Central memory CD4-positive, alpha-beta T cell (primary cell): Measurements from ENCODE around the gene ENKD1.
"Not testable (repeated sequence)": the region's sequence is repeated elsewhere in the genome, so short reads cannot be mapped to it uniquely, and the experiment has no call there.

Experiments used
- DNase-seq: peaks from one replicate; pipeline ENCODE4 v3.0.0; 2022
- total RNA-seq, 3 experiments: gene quantifications; one replicate each; lab custom pipeline; 2026; lab: John Stamatoyannopoulos, UW

Gene ENKD1
- total RNA-seq: 5.6 to 11.2 (median 10.3) reads per million in 3 experiments

DNA sequence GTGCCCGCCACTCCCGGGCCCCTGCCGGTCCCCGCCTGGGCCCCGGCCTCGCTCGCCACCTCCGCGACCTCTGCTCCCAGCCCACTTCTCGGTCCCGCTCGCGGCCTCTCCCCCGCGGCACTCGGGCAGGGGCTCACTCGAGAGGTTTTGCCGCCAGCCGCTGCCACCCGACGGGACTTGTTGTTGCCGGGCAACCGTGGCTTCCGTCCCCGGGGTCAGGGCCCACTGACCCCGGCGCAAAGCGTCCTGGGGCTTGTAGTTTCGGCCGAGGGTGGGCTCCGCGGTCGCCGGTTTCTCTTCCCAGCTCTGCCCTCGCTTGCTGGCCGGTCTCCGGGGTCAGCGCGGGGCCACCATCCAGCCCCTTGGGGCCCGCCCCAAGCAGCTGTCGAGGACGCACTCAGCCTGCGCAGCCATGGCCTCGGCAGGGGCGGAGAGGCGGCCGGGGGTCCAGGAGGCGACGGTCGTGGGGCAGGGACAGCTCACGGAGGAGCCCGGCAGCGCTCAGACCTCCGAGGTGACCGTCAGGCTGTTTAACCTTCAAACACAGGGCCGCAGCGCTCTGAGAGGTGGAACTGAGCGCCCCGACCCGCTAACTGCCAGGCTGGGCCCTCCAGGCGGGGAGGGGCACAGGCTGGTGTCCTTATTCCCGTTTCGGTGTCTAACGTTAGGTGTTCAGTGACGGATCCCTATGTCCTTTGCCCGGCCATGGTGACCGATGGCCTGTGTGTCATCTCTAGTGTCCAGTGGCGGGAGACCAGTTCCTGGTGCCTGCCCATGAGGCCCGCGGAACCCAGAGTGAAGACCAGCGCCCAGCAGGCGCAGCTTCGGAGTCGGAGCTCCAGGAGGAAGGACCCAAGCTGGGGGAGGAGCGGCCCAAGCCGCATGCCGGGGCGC, at the start of gene ENKD1, which contains the start of gene C16orf86:
Gene ENKD1, minus strand, starts transcription at position 192 of the 894 bp plus-strand sequence. CDS start 308 bp downstream, outside the sequence.
Gene C16orf86, plus strand, starts transcription at position 256 of the 894 bp plus-strand sequence. Its CDS starts 157 bp downstream, at position 413.
- peak; percentile 78 for DNase-seq

GRCh38 chr16:67716097-67716496, 49.5 kb upstream of the ENKD1 start:
- no peak for DNase-seq

DNA sequence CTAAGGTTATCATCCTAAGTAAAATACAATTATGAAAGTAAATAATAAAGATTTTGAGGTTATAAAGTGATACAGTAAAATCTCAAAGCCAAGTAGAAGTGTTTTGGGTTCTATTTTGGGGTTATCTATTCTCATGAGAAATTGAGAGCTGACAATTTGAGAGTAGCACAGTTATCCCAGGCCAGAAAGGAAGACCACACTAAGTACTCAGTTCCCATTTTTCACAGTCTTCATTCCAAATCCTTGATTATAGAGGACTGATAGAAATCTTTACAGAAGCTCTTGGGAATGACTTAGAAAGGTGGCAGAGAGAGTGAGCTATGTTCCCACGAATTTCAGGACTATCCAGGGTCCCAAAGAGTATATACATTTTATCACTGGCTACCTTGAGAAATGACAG, 48.0 kb upstream of the ENKD1 start:
- no peak for DNase-seq

DNA sequence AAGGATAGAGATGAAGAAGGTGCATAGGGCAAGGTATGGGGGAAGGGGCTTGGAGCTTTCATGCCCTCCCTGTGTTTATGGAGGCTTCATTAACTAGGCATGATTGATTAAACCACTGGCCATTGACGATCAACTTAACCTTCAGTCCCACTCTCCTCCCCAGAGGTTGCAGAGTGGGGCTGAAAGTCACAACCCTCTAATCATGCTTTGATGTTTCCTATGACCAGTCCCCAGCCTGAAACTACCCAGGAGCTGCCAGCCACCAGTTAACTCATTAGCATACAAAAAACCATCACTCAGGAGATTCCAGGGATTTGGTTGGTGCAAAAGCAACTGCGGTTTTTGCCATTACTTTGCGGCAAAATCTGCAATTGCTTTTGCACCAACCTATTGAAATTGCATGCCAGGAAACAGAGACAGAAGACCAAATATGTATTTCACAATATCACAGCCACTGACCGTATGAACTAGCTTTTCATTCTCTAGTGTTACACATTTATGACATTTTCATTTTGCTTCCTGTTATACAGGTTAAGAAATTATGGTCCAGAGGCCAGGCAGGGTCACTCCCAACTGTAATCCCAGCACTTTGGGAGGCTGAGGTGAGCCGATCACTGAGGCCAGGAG, 47.2 kb upstream of the ENKD1 start:
- DNase-seq: no peak

- DNase-seq: no peak
These were observed 44.1 kb upstream of the ENKD1 start for GRCh38 chr16:67710607-67711006.

DNA sequence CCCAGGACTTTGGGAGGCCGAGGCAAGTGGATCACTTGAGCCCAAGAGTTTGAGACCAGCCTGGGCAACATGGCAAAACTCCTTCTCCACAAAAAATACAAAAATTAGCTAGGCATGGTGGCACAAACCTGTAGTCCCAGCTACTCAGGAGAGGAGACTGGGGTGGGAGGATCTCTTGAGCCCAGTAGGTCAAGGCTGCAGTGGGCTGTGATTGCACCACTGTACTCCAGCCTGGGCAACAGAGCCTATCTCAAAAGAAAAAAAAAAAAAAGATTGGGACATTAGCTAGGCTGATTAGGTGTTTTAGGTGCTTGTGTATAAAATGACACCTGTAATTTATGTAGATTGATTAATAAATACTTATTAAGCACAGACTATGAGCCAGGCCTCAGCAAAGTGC, 42.5 kb upstream of the ENKD1 start:
- DNase-seq: no peak

DNA sequence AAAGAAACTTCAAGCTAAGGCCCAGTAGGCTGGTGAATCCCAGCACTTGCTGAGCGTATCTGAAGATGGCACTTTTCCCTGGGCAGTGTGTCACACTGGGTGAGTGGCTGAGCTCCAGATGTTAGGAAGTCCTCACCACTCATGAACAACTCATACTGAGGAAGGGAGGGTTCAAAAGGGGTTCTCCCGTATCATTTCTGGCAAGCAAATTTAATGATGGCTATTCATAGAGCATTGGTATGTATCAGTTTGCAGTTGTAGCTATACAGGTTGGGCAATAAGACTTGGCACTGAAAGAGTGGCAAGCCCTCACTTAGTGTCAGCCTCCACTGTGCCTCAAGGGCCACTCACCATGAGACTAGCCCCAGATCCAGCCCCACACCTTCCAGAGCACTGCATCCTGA, 41.8 kb upstream of the ENKD1 start:
- DNase-seq: no peak

- DNase-seq: no peak
These were observed 41.2 kb upstream of the ENKD1 start for GRCh38 chr16:67707790-67708189.

- no peak for DNase-seq
These were observed 40.7 kb upstream of the ENKD1 start for GRCh38 chr16:67707210-67707609.

GRCh38 chr16:67704110-67704509, 37.6 kb upstream of the ENKD1 start:
- DNase-seq: no peak

GRCh38 chr16:67703626-67704025, 37.1 kb upstream of the ENKD1 start:
- peak; percentile 10 for DNase-seq

DNA sequence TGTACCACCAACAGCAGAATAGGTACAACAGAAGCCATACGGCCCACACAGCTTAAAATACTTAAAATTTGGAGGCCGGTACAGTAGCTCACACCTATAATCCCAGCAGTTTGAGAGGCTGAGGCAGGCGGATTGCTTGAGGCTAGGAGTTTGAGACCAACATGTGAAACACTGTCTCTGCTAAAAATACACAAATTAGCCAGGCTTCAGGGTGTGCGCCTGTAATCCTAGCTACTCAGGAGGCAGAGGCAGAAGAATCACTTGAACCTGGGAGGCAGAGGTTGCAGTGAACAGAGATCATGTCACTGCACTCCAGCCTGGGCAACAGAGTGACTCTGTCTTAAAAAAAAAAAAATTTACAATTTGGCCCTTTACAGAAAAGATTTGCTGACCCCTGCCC, 35.6 kb upstream of the ENKD1 start:
- no peak for DNase-seq

DNA sequence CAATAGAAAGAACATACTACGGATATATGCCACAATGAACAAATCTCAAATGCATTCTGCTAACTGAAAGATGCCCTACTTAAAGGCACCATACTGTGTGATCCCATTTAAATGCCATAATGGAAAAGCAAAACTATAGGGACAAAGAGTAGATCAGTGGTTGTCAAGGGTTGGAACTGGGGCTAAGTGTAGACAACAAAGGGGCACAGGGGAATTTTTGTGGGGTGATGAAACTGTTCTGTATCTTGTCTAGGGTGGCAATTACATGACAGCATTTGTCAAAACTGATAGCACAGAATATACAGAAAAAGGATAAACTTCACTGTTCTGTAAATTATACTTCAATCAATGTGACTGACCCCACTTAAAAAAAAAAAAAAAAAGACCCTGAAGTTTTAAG, 34.9 kb upstream of the ENKD1 start:
- DNase-seq: no peak

DNA sequence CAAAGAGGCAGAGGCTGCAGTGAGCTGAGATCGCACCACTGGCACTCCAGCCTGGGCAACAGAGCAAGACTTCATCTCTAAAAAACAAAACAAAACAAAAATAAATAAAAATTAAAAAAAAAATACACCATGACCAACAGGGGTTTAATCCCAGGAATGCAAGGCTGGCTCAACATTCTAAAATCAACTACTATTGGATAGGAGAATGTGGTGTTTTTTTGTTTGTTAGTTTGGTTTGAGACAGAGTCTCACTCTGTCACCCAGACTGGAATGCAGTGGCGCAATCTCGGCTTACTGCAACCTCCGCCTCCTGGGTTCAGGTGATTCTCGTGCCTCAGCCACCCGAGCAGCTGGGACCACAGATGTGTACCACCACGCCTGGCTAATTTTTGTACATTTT, 32.7 kb upstream of the ENKD1 start:
- no peak for DNase-seq

DNA sequence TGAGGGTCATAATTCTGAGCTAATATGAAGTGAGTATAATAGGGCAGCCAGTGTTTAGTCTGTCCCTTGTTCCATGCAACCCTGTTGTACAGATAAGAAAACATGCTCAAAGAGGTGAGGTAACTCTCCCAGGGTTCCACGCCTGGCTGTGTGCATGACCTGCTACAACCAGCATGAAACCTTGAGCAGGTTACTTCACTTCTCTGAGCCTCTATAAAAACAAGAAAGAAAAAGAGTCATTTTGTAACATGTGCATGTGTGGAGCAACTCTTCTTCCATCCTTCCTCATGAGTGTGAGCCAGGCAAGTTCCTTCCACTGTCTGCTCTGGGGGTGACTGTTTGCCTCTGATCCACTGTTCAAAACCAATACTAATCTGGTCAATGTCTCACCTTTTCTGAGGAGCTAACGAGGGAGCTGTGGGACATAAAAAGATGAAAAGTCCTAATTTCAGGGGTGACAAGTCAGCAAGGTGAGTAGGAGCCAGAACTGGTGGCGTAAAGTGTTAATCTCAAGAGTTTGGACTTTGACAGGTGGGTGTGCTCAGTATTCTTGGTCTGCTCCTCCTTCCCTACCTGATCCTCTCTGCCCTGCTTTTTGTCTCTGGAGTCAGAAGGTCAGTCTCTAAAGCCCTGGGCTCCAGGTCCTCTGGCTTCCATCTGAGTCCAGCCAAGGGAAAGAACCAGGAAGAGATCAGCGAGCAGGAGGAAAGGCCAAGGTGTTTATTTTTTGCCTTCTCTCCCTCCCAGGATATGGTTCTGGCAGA, 31.1 kb upstream of the ENKD1 start:
- DNase-seq: no peak

GRCh38 chr16:67694611-67695010, 28.1 kb upstream of the ENKD1 start:
- DNase-seq: no peak

- not testable (repeated sequence) for DNase-seq
These were observed 27.2 kb upstream of the ENKD1 start for GRCh38 chr16:67693517-67694285.

DNA sequence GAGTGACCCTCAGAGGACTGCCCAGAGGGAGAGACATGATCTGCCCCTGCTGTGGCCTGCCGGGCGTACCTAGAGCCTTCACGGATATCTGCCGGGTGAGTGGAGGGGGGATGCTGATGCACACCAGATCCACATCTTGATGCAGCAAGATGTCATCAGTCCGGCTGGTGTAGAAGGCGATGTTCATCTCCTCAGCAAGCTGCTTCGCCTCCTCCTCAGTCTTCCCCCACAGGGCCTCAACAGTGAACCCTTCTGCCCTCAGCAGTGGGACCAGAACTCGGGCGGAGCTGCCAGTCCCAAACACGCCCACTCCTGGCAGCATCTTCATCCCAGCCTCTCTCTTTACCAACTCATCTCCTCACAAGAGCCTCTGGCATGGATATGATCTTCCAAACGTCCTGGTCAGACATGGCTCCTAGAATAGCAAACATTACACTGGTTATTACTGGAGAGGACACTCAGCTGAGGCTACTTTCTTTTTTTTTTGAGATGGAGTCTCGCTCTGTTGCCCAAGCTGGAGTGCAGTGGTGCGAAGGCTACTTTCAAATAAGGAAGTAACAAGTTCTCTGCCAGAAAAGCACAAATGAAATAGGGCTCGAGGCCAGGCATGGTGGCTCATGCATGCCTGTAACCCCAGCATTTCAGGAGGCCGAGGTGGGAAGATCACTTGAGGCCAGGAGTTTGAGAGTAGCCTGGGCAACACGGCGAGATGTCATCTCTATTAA, 19.0 kb upstream of the ENKD1 start:
- DNase-seq: no peak

GRCh38 chr16:67683767-67684166, 17.2 kb upstream of the ENKD1 start:
- no peak for DNase-seq

DNA sequence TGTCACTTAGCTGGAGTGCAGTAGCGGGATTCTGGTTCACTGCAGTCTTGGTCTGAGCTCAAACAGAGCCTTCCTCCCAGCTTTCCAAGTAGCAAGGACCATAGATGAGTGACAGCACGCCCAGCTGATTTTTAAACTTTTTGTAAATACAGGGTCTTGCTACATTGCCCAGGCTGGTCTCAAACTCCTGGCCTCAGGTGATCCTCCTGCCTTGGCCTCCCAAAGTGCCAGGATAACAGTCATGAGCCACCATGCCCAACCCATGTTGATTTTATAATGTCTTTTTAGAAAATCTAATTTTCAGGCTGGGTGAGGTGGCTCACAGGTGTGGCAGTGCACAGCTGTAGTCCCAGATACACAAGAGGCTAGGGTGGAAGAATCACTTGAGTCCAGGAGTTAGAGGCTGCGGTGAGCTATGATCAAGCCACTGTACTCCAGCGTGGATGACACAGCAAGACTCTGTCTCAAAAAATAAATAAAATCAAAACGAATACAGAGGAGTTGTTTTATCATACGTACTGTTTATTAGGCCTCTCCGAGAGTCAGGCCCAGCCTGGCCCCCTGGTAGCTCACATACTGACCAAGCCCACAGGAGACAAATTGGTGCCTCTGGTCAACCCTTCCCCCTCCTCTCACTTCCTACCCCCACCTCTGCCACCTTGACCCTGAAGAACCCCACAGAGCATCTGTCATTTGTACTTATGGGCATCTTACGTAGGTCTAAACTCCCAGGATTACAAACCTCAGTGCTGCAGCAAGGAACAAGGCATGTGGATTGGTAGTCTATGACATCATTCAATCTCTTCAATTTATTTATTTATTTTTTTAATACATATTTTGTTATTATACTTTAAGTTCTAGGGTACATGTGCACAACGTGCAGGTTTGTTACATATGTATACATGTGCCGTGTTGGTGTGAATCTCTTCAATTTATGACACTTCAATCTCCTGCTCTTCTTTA, 13.7 kb upstream of the ENKD1 start:
- no peak for DNase-seq
